Liver (tissue), 9 donors: ENCODE measurements around the gene DCAF4. TPM values are rescaled to one million over a fixed set of nuclear protein-coding genes. Genes with fewer than 3 reads are reported as not detected.

Experiments used
- DNase-seq: peaks from one replicate; pipeline ENCODE4 v3.0.0-alpha.2; 2017; ENCODE audit warnings: low spot score
- H3K27ac ChIP-seq, 2 donors: one replicate each; pipeline ENCODE4 v1.7.0; 2013; ENCODE audit warnings: inconsistent platforms in 2 of 2, low read length in 2 of 2, control low read depth in 1 of 2, low read depth in 1 of 2, mild to moderate bottlenecking in 1 of 2
- H3K27me3 ChIP-seq, 4 donors: one replicate each; pipeline versions ENCODE4 v1.6.1 to v1.7.0; 2013; ENCODE audit warnings: low read length in 3 of 4, inconsistent platforms in 1 of 4, mild to moderate bottlenecking in 1 of 4, moderate library complexity in 1 of 4; ENCODE audit not compliant: control insufficient read depth in 4 of 4, insufficient read depth in 4 of 4
- H3K36me3 ChIP-seq, 4 donors: one replicate each; pipeline versions ENCODE4 v1.6.1 to v1.7.0; 2013; ENCODE audit warnings: low read length in 3 of 4, mild to moderate bottlenecking in 3 of 4, low read depth in 1 of 4, moderate library complexity in 1 of 4; ENCODE audit not compliant: control insufficient read depth in 4 of 4, insufficient read depth in 3 of 4
- H3K4me1 ChIP-seq, 4 donors: one replicate each; pipeline versions ENCODE4 v1.6.1 to v1.7.0; 2013; ENCODE audit warnings: low read length in 3 of 4, mild to moderate bottlenecking in 3 of 4, moderate library complexity in 1 of 4; ENCODE audit not compliant: control insufficient read depth in 4 of 4, insufficient read depth in 4 of 4
- H3K4me3 ChIP-seq, 3 donors: one replicate each; pipeline versions ENCODE4 v1.6.1 to v1.7.0; 2013; ENCODE audit warnings: low read length in 3 of 3, control low read depth in 1 of 3, low read depth in 1 of 3, mild to moderate bottlenecking in 1 of 3
- H3K9ac ChIP-seq, 2 donors: one replicate each; pipeline ENCODE4 v1.7.0; 2013; ENCODE audit warnings: low read length in 2 of 2, mild to moderate bottlenecking in 2 of 2, moderate library complexity in 2 of 2, control low read depth in 1 of 2, low read depth in 1 of 2
- H3K9me3 ChIP-seq, 4 donors: one replicate each; pipeline versions ENCODE4 v1.6.1 to v1.7.0; 2013; ENCODE audit warnings: low read length in 3 of 4; ENCODE audit not compliant: control insufficient read depth in 4 of 4
- ATF3 ChIP-seq: IDR thresholded peaks from 2 replicates; pipeline ENCODE4 v1.6.1; 2016; ENCODE audit warnings: antibody characterized with exemption
- EGR1 ChIP-seq, 2 donors: IDR thresholded peaks; 2 replicates each; pipeline ENCODE4 v1.6.1; 2016 to 2018; ENCODE audit warnings: antibody characterized with exemption in 2 of 2, low read depth in 2 of 2
- FOXA1 ChIP-seq: IDR thresholded peaks from 2 replicates; pipeline ENCODE4 v1.6.1; 2016; ENCODE audit warnings: antibody characterized with exemption
- FOXA2 ChIP-seq: IDR thresholded peaks from 2 replicates; pipeline ENCODE4 v1.6.1; 2016; ENCODE audit warnings: antibody characterized with exemption
- GABPA ChIP-seq, 2 donors: IDR thresholded peaks in 1 of 2; conservative IDR thresholded peaks in 1 of 2; 2 replicates each; pipeline ENCODE4 v1.6.1; 2016; ENCODE audit warnings: antibody characterized with exemption in 2 of 2, mild to moderate bottlenecking in 1 of 2, moderate library complexity in 1 of 2
- HNF4A ChIP-seq, 2 donors: conservative IDR thresholded peaks; 2 replicates each; pipeline ENCODE4 v1.6.1; 2016; ENCODE audit warnings: antibody characterized with exemption in 2 of 2, mild to moderate bottlenecking in 2 of 2
- HNF4G ChIP-seq: IDR thresholded peaks from 2 replicates; pipeline ENCODE4 v1.6.1; 2016; ENCODE audit warnings: antibody characterized with exemption
- JUND ChIP-seq, 2 donors: IDR thresholded peaks; 2 replicates each; pipeline ENCODE4 v1.6.1; 2016; ENCODE audit warnings: antibody characterized with exemption in 2 of 2
- NR2F2 ChIP-seq: IDR thresholded peaks from 2 replicates; pipeline ENCODE4 v1.6.1; 2016; ENCODE audit warnings: antibody characterized with exemption
- RAD21 ChIP-seq, 2 donors: IDR thresholded peaks; 2 replicates each; pipeline ENCODE4 v1.6.1; 2016; ENCODE audit warnings: antibody characterized with exemption in 2 of 2, mild to moderate bottlenecking in 2 of 2
- REST ChIP-seq: IDR thresholded peaks from 2 replicates; pipeline ENCODE4 v1.6.1; 2016; ENCODE audit warnings: antibody characterized with exemption, mild to moderate bottlenecking
- RXRA ChIP-seq, 2 donors: IDR thresholded peaks; 2 replicates each; pipeline ENCODE4 v1.6.1; 2017 to 2018; ENCODE audit warnings: antibody characterized with exemption in 2 of 2, mild to moderate bottlenecking in 1 of 2
- SP1 ChIP-seq: IDR thresholded peaks from 2 replicates; pipeline ENCODE4 v1.6.1; 2018; ENCODE audit warnings: antibody characterized with exemption, mild to moderate bottlenecking
- TAF1 ChIP-seq: conservative IDR thresholded peaks from 2 replicates; pipeline ENCODE4 v1.6.1; 2016; ENCODE audit warnings: antibody characterized with exemption, mild to moderate bottlenecking
- YY1 ChIP-seq: IDR thresholded peaks from 2 replicates; pipeline ENCODE4 v1.6.1; 2016; ENCODE audit warnings: antibody characterized with exemption, mild to moderate bottlenecking
- ZBTB33 ChIP-seq: IDR thresholded peaks from 2 replicates; pipeline ENCODE4 v1.6.1; 2016; ENCODE audit warnings: antibody characterized with exemption
- WGBS: extraction: QIAGEN DNeasy Blood & Tissue Kit; methylation state at CpG from one replicate; pipeline ENCODE4 v1.1.7; 2013; 5-methylcytosine and 5-hydroxymethylcytosine counted together
- polyA plus RNA-seq, 2 donors: library from polyadenylated mRNA; stranded (reverse) in 1 of 2; unstranded in 1 of 2; fragments of 200-250 nt in 1 of 2; fragments of >200 nt in 1 of 2; fragmentation: Nextera tagmentation in 1 of 2; extraction: Ambion mirVana in 1 of 2; gene quantifications; one replicate each; pipeline versions ENCODE4 v1.2.1 to v1.2.3, GENCODE V29; 2013 to 2015
- total RNA-seq, 2 donors: library from RNA; depleted of rRNA; stranded (reverse); fragments of >200 nt; gene quantifications; one replicate each; pipeline ENCODE4 v1.2.3, GENCODE V29; 2014
- TF ChIP-seq, protein P1 (sequence below): IDR thresholded peaks from 2 replicates; pipeline ENCODE4 v1.6.1; 2016; ENCODE audit warnings: antibody characterized with exemption
- TF ChIP-seq, protein P2 (sequence below): fragments of 150-350 bp; IDR thresholded peaks from 2 replicates; pipeline ENCODE4 v1.5.1; 2017; ENCODE audit warnings: improper control_type of control experiment, low read depth, low read length; ENCODE audit not compliant: missing input control
- donor health status: healthy.
- donor health status: healthy.
- donor health status: healthy.
- donor health status: healthy.
- donor health status: healthy.

The DCAF4 gene
- total and polyA plus RNA-seq, 4 donors, result 3.5 to 11.0 (median 6.1) TPM

DNA sequence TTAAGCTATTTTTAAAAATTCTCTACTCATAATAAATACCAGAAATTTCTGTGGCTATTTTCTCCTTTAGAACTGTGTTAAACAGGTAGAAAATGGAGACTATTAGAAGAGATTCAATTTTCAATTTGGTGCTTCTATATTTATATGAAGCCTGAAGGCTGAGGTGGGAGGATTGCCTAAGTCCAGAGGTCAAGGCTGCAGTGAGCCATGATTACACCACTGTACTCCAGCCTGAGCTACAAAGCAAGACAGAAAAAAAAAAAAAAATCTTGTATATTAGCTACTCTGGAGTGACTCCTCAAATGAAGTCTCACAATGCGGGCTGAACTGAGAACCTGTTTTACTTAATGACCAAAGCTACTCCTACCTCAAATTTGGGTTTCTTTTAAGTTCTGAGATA, 22.5 kb upstream of the DCAF4 start:
- Histone ChIP-seq H3K27me3 (no peaks in the 10 kb centered on the region), H3K4me3 (no peak overlapping the region), H3K27ac (no peak overlapping the region), H3K9me3 (no peaks in the 10 kb centered on the region), H3K9ac (no peak overlapping the region), H3K4me1 (peaks cover 0 to 11% (median 4%) of the 10 kb centered on the region in 4 donors), H3K36me3 (no peaks in the 10 kb centered on the region)
- WGBS, result 44% methylated on average over 1 of the region's 1 CpG
- TF ChIP-seq ZBTB33 (no peak), RXRA (IDR thresholded peaks at IDR 0.05) (peak in 1 of 2 donors; percentile 4), RAD21 (IDR thresholded peaks at IDR 0.05) (no peak), YY1 (no peak), ATF3 (no peak), REST (no peak), FOXA2 (no peak), JUND (IDR thresholded peaks at IDR 0.05) (no peak), GABPA (IDR thresholded peaks at IDR 0.05 in 1 of 2, conservative IDR thresholded peaks at IDR 0.05 in 1 of 2) (no peak), HNF4G (no peak), SP1 (no peak), EGR1 (IDR thresholded peaks at IDR 0.05; ENCODE audit: low read depth in 2 of 2) (no peak), HNF4A (conservative IDR thresholded peaks at IDR 0.05) (peak; percentile 64 to 70), FOXA1 (no peak), NR2F2 (no peak)
- TF ChIP-seq, protein P1, sequence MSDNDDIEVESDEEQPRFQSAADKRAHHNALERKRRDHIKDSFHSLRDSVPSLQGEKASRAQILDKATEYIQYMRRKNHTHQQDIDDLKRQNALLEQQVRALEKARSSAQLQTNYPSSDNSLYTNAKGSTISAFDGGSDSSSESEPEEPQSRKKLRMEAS, result no peak
- TF ChIP-seq, protein P2, sequence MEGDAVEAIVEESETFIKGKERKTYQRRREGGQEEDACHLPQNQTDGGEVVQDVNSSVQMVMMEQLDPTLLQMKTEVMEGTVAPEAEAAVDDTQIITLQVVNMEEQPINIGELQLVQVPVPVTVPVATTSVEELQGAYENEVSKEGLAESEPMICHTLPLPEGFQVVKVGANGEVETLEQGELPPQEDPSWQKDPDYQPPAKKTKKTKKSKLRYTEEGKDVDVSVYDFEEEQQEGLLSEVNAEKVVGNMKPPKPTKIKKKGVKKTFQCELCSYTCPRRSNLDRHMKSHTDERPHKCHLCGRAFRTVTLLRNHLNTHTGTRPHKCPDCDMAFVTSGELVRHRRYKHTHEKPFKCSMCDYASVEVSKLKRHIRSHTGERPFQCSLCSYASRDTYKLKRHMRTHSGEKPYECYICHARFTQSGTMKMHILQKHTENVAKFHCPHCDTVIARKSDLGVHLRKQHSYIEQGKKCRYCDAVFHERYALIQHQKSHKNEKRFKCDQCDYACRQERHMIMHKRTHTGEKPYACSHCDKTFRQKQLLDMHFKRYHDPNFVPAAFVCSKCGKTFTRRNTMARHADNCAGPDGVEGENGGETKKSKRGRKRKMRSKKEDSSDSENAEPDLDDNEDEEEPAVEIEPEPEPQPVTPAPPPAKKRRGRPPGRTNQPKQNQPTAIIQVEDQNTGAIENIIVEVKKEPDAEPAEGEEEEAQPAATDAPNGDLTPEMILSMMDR, result no peak
- no peak for DNase-seq

DNA sequence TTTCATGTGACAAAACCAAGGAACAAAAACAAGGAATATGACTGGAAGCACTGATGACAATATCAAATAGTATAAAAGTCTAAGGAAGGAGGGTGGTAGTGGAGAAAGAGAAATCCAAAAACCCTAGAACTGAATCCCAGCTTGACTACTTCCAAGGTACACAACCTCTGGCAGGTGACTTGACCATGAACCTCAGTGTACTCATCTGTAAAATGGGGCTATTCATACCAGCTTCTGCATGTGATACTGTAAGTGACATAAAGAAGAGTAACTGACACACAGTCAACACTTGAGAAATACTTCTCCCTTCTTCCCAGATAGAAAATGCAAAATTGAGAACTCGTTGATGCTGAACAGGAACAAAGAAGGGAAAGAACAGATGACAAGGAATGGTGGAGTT, 22.0 kb upstream of the DCAF4 start:
- H3K4me1 ChIP-seq, result peaks cover 0 to 16% (median 6%) of the 10 kb centered on the region in 4 donors
- H3K27ac ChIP-seq, result no peak overlapping the region
- 35% methylated on average over 1 of the region's 1 CpG for WGBS
- DNase-seq, result no peak
- no peak overlapping the region for H3K4me3 ChIP-seq
- H3K9me3 ChIP-seq, result no peaks in the 10 kb centered on the region
- H3K36me3 ChIP-seq, result no peaks in the 10 kb centered on the region
- H3K9ac ChIP-seq, result no peak overlapping the region
- H3K27me3 ChIP-seq, result no peaks in the 10 kb centered on the region
- TF ChIP-seq HNF4G (no peak), FOXA2 (no peak), ATF3 (no peak), REST (no peak), HNF4A (conservative IDR thresholded peaks at IDR 0.05) (no peak), TAF1 (no peak), JUND (IDR thresholded peaks at IDR 0.05) (no peak), RXRA (IDR thresholded peaks at IDR 0.05) (no peak), NR2F2 (no peak)
- TF ChIP-seq, protein P1, result no peak
